ENCODE data around the gene QKI.
A peak's percentile ranks its signal among the peaks of the same experiment; 100 is the strongest.

The QKI gene

DNA sequence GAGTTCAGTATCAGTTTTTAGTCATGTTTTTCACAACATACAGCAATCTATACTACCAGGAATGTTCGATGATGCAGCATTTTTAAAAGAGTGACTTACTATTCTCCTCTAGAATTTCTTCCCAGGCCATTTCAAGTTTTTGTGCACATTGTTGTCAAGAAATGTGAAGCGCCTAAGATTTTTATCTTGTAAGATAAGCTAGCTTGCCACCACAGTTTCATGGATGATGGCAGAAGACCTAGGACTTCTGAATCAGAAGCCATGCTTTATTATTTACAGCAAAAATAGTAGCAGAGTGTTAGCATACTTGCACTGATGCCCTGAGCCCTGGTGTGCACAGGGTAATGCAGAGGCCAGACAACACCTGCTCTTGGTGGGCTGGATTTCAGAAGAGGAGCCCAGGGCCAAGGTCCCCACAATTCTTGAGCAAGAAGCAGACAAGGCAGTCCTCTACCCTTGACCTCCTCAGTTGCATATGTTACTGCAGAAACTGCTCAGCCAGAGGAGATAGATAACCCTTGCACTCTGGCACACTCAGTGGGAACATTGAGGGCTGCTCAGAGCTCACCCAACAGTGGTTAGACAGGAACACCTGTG is 99.2 kb downstream of the QKI start:
- no peak for DNase-seq (ENCODE audit: extremely low spot score, insufficient read length, low read depth)
- no peak for FAIRE-seq

DNA sequence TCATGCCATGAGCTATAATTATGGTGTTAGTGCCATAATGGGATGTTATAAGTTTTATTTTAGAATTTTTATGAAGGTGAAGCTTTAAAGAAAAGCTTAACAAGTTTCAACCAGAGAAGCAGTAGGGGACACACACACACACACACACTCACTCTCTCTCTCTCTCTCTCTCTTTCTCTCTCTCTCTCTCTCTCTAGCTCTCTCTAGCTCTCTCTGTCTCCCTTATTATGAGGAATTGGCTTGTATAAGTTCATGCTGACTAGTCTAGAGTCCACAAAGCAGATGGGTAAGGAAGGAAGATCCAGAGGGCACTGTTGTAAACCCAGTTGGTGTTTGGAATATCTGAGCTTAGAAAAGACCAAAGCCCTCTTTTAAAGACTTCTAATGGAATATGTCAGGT is 102.4 kb downstream of the QKI start:
- DNase-seq (ENCODE audit: extremely low spot score, insufficient read length, low read depth) (no peak), FAIRE-seq (no peak)

DNA sequence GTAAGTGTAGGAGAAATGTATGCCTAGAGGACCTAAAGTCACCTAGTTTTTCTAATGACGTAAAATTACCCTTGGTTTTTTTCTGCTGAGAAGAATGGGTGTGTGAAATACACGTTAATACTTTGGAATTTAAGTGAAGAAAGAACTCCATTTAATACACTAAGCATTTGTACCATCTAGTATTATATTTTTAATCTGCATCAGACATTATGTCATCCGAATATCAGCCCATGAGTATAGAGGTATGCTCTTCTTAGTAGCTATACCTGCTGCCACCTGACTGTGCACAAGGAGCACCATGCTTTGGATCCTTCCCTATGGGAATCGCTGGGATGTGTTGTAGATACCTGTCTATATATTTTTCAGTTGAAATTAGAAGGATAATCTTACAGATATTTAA is 106.4 kb downstream of the QKI start:
- no peak for FAIRE-seq
- no peak for DNase-seq (ENCODE audit: extremely low spot score, insufficient read length, low read depth)

DNA sequence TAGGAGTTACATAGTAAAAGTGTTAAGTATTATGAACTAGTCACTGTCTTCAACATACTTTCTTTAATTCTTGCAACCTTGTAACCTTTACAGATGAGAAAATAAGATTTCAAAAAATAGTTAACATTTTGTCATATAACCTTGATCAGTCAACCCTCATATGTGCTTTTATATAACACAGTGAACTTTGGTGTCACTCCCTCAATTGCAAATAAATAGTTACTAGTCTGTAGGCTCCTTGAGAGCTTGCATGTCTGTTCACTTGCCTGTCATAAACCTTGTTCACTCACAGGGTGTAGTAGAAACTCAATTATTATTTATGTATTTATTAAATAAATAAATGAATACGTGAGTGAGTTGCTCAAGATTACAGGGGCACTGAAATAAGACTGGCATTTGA is 107.5 kb downstream of the QKI start:
- DNase-seq (ENCODE audit: extremely low spot score, insufficient read length, low read depth) = no peak
- no peak for FAIRE-seq

DNA sequence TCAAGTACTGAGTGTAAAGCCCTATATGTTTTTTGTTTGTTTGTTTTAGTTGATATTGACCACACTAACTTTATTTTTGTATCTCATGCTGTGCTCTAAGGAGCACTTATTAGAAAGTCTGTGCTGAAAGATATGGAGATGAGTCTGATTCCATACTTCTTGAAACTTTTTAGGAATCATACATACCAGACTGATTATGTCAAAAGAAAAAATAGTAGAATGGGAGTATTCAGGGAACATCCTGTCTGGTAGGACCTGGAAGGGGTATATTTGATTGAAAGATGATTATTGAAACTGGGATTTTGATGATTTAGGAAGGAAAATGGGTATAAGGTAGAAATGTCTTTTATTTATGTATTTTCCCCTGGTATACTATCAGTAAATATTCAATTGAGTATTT is 111.4 kb downstream of the QKI start:
- FAIRE-seq = no peak

DNA sequence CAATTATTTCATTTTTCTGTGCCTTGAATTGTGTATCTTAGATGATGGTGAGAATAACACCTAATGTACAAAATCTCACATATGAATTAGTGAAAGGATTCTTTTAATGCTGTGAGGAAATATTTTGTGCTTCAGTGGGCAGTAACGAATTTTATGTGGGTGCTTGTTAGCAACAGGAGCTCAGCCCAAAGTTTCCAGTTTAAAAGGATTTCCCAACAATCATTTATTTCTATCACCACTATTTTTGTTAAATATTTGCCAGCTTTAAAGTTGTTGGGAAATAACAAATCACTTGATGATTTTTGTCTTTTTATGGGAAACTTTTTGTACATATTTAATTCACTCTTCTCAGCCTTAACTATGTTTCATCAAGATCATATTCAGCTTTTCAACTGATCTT is 111.8 kb downstream of the QKI start:
- DNase-seq (ENCODE audit: extremely low spot score, insufficient read length, low read depth) (no peak), FAIRE-seq (no peak)

More for the DNA sequence above, 111.4 kb downstream of the QKI start:
- DNase-seq (ENCODE audit: extremely low spot score, insufficient read length, low read depth) = no peak

DNA sequence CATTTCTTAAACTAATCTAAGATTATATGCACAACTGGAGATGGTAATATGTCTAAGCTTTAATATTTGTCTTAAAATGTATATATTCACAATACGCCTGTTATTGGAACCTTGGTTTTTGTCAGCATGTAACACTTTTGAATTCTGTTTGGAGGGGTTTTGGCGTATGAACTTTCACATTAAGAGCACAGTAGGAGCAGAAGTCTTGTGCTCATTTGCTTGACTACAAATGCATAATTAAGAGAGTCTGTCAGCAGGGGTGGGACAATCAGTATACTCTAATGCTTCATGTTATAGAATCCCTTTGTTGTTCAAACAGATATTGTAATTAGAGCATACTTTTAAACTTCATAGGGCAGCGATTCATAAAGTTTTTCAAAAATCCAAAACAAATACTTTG is 112.8 kb downstream of the QKI start:
- DNase-seq (ENCODE audit: extremely low spot score, insufficient read length, low read depth) (no peak), FAIRE-seq (no peak)

DNA sequence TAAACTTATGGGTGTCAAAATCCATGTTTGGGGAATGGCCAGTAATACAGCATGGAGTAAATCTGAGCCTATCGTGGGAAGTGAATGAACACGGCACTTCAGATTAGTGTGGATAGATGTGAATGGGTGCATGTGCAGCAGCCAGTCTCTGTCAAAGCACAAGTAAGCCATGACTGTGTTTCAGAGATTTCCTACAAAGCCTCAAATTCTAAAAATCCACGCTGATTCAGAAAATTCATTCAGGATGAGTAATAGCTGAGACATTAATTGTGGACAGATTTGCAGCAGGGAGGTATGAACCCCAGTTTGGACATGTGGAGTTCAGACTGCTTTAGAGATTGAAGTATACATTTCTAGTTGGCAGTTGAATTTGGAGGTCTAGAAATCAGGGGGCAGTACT is 115.1 kb downstream of the QKI start:
- DNase-seq (ENCODE audit: extremely low spot score, insufficient read length, low read depth) = no peak
- no peak for FAIRE-seq

DNA sequence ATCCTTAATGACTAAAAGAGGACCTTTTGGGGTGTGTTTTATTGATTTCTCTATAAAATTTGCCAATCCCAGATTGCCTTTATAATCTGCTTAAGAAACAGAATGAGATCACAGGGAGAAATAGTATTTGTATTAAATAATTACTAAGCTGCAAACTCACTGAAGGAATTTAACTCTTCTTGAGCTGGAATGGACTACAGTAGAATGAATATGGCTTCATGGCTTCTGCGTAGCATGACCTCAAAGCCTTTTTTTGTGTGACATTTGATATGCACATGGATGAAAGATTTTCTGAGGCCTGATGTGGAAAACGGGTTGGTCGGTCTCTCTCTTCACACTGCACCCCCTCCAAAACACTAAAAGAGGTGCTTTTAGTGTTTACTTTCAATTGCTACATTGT is 115.9 kb downstream of the QKI start:
- no peak for FAIRE-seq
- no peak for DNase-seq (ENCODE audit: extremely low spot score, insufficient read length, low read depth)

DNA sequence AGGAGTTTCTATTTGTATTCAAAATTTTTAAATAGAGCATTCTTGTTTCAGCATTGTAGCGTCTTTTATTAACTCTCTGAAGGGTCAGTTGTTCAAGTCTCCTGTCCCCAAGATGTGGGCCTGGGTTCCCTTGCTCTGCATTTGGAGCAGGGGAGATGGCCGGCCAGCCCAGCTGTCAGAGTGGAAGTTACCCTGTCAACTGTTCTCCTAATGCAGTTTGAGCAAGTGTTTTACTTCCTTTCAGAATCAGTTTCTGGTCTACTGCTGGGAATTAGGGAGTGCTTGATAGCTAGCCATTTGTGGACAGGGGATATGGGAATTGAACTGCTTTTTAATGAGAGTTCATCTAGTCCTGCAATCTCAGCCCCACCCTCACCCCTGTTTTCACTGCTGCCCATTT is 116.6 kb downstream of the QKI start:
- no peak for DNase-seq (ENCODE audit: extremely low spot score, insufficient read length, low read depth)
- no peak for FAIRE-seq

DNA sequence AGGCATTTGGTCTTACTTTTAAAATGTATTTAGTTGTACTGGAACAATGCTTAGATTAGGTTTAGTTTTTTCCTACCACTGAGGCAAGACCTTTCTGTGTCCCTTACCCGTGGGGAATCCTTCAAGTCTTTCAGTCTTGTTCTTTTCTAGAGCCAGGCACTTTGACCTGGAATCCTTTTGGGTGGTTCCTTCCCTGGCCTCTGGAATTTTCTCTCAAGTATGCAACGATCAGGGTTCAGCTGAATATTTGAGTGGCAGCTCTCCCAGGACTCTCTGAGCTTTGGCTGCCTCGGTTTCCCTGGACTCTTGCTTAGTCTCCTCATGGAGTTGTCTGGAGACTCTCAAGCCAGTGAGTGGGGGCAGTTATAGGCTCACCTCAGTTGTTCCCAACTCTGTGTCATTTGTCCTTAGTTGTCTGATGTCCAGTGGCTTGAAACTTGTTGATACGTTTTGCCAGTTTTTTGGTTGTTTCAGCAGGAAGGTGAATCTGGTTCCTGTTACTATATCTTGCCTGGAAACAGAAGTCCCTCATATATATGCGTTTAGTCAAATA is 118.1 kb downstream of the QKI start:
- DNase-seq (ENCODE audit: extremely low spot score, insufficient read length, low read depth) = no peak
- FAIRE-seq = no peak

DNA sequence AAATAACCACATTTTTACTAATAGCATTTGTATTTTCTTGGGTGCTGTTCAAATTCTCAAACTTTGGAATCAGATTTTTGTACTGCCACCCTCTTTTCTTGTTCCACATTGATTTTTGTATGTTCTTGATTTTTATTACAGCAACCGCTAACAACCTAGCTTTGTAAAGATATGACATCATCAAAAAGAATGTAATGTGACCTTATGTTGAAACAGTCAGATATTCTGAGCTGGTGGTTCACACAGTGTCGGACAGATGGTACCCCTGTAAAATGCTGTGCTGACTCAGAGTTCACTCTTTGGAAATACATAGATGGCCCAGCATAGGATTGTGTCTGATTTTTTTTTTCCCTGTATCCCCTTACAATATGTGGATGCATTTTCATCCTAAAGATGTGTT is 118.9 kb downstream of the QKI start:
- DNase-seq (ENCODE audit: extremely low spot score, insufficient read length, low read depth) (no peak), FAIRE-seq (peak; percentile 59)

DNA sequence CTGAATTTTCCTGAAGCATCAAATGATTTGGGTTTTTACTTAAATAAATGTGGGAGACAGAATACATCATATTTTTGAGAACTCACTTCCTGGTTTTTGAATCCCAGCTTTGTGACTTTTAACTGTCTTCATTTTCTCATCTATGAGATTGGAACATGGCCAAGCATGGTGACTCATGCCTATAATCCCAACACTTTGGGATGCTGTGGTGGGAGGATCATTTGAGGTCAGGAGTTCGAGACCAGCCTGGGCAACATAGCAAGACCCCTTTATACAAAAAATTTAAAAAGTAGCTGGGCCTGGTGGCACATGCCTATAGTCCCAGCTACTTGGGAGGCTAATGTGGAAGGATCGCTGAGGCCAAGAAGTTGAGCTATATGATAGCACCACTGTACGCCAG is 122.3 kb downstream of the QKI start:
- no peak for FAIRE-seq
- DNase-seq (ENCODE audit: extremely low spot score, insufficient read length, low read depth) = no peak

DNA sequence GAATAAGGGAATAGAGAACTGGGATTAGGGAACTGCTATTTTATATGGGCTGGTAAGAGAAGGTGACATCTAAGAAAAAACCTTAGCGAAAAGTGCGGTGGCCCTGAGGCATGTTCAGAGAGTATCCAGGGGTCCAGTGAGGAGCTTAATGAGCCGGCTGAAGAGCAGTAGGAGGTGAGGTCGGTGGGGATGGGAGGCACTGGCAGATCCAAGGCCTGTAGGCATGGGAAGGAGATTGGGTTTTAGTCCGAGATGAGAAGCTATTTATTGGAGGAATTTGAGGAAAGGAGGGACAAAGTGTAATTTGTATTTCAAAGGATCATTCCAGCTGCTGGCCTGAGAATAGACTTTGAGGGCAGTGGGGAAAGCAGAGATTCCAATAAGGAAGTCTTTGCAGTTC is 123.8 kb downstream of the QKI start:
- no peak for FAIRE-seq
- no peak for DNase-seq (ENCODE audit: extremely low spot score, insufficient read length, low read depth)

DNA sequence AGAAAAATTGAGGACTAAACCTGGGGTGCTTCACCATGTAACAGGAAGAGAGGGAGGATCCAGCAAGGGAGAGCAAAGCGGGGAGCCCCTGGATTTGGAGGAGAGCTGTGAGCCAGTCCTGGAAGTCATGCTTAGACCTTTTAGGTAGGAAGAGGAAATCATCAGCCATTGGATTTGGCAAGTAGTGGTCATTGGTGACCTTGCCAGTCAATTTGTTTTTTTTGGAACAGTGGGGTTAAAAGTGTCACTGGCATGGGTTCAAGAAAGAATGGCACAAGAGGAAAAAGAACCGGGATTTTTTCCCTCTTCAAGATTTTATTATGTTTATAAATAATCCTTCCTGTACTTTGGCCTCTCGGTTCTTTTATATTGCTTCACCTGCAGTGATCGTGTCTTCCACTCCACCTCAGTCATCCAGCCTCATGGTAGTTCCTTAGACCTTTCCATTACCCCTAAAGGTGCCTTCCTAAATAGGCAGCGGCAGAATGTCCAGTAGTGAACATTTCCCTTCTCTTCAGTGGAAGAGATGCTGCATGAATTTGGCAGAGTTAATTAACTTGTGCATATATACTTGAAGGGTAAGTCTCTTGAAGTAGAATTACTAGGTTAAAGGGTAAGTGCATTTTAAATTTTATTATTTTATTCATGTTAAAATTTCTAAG is 124.7 kb downstream of the QKI start:
- DNase-seq (ENCODE audit: extremely low spot score, insufficient read length, low read depth) = no peak
- FAIRE-seq = no peak

DNA sequence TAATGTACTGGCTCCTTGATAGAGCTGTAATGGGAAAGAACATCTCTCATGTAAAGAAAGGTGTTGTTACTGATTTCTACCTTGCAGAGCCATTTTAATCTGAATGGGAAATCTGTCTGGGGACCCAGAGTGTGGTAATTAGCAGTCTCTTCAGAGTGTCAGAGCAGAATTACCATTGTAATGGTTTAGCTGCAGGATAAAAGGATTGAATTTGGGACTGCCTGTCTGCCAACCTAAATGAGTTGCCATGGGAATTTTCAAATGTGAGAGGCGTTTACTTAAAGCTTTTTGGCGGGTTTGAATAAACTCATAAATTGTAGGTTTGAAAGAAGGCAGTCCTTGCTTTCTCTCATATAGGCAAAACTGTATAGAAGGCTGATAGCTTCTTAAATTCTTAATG is 128.8 kb downstream of the QKI start:
- no peak for FAIRE-seq
- DNase-seq (ENCODE audit: extremely low spot score, insufficient read length, low read depth) = no peak

DNA sequence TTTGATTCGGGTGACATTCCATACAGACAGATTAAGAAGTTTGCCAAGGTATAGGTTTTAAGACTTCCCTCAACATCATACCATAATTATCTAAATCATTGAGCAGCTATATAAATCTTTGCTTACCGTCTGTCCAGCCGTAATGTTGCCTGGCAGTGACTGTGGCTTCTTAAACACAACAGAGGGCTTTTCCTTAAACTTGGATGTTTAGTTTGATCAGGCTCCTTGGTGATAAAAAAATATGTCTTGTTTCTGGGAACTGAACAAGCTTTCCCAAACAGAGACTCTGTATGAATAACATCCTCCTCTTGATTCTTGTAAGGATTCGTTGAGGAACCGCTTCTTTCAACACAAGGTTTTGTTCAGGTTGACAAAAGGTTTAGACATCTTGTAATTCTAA is 130.9 kb downstream of the QKI start:
- FAIRE-seq (no peak), DNase-seq (ENCODE audit: extremely low spot score, insufficient read length, low read depth) (no peak)

DNA sequence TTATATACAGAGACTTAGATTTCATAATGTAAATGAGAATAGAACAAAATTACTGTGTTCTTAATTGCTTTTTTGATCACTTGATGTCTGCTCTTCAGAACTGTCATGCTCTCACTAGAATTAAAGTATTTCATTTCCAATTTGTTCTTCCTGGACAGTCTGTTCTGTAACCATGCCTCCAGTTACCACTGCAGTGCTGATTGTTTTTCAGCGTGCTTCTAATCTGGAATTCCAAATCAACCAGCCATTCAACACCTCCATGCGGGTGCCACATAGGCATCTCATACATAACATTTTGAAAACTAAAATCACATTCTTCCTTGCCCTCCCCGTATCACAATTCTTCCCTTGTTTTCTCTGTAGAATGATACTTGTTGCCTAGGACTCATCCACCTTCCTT is 132.8 kb downstream of the QKI start:
- FAIRE-seq = no peak

DNA sequence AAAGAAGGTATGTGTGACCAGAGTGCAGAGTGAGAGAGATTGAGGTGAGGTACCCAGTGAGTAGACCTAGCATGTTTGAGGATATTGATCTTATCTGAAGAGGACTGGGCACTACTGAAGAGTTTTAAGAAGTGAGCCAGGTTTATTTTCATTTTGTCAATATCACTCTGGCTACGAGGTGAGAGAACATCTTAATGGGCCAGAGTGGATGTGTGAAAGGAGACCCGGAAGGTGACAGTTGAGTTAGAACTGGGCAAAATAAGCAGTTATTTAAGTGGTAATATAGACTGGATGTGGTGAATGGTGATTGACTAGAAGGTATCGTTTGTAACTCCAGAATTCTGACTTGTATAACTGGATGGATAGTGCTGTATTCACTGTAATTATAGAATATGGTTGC is 134.1 kb downstream of the QKI start:
- FAIRE-seq = no peak

More for the DNA sequence above, 132.8 kb downstream of the QKI start:
- no peak for DNase-seq (ENCODE audit: extremely low spot score, insufficient read length, low read depth)

DNA sequence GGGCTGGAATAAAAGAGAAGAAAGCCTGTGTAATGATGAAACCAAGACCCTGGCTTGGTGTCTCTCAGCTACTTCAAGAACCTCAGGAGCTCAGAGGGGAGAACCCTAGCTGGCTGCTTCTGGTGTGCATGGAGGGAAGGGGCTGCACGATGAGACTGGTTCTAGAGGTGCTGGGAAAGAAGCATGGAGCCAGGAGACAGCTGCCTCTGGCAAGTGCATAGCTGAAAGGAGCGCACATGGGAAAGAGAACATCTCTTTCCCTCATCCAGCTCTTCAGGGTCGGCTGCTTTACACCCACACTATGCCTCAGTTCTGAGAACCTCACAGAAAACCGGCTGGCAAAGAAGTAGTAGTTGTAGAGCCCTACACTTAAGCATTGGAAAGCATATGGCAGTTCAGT is 139.5 kb downstream of the QKI start:
- DNase-seq (ENCODE audit: extremely low spot score, insufficient read length, low read depth) (no peak), FAIRE-seq (no peak)

More for the DNA sequence above, 134.1 kb downstream of the QKI start:
- no peak for DNase-seq (ENCODE audit: extremely low spot score, insufficient read length, low read depth)

DNA sequence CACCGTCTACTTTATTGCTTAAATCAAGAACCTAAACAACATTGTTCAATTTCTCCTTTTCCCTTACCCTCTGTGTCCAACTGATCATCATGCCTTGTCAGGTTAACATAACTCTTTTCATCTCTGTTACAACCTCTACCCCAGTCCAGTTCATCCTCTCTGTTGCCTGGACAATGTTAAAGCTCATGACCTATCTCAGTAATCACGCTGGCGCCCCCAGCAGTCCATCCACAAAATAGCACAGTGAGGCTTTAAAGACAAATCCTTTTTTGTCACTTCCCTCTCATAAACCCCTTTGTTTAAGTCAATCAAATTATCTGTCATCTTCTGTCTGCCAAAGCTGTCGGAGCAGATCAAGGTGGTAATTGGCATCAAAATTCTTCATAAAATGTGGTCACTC is 140.1 kb downstream of the QKI start:
- DNase-seq (ENCODE audit: extremely low spot score, insufficient read length, low read depth) = no peak
- peak; percentile 63 for FAIRE-seq

DNA sequence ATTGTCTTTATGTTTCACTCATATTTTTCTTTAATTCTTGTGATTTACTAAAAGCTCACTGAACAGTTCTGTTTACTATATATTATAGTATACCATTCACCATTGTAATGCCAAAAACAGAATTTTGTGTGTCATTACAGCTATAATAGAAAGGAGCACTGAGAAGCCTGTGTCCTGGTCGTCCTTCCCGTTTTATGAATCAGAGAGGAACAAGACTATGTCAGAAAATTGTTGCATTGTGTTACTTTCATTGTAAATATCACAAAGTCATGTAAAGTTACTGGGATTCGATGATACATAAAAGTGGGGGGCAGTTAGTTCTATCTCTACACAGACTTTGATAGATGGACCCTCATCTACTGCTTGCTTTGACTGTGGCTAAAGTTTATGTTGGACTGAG is 145.1 kb downstream of the QKI start:
- no peak for FAIRE-seq
- no peak for DNase-seq (ENCODE audit: extremely low spot score, insufficient read length, low read depth)

All from GM18507 (cell line).